ENCODE data around the gene FAM161B. TPM values are rescaled to one million over a fixed set of nuclear protein-coding genes. Genes with fewer than 3 reads are reported as not detected.

The FAM161B gene
- total and polyA plus RNA-seq, 2 of the 4 experiments (the other 2 are of a cell fraction) = 1.9 to 2.5 TPM

- Histone ChIP-seq H3K4me2 (ENCODE audit: low read depth, low read length) (peak overlapping the region; percentile 91), H3K23ac (ENCODE audit: low read depth, low read length) (0 out of 2 replicates have a peak overlapping the region, but pooled peaks have one; percentile 60), H2BK120ac (ENCODE audit: low read depth, low read length) (no peak overlapping the region), H3K18ac (ENCODE audit: low read depth, low read length) (no peak overlapping the region), H3K4me3 (ENCODE audit: insufficient read depth, low read depth, low read length) (peak overlapping the region; percentile 56; the same call in 1 of the 2 replicates), H2AK9ac (replicated peaks; ENCODE audit: low read depth, low read length, poor library complexity) (no peak overlapping the region), H2BK15ac (ENCODE audit: low read depth, low read length) (no peak overlapping the region), H4K8ac (ENCODE audit: low read depth in 2 of 2, low read length in 2 of 2) (no peak overlapping the region), H3K79me1 (ENCODE audit: low read depth in 1 of 2, low read length in 2 of 2) (peaks cover 0 to 29% of the 10 kb centered on the region in 2 experiments; a peak in 2 of 4 replicates), H3K9ac (ENCODE audit: low read depth, low read length) (peak overlapping the region; percentile 90; the same call in 1 of the 2 replicates), H2BK5ac (ENCODE audit: low read depth, low read length, poor library complexity, severe bottlenecking) (peak overlapping the region; percentile 19), H2BK20ac (ENCODE audit: low read depth, low read length) (no peak overlapping the region), H2AK5ac (ENCODE audit: low read depth, low read length) (no peak overlapping the region), H3K36me3 (ENCODE audit: control insufficient read depth, insufficient read depth, low read length) (no peaks in the 10 kb centered on the region; the same call in 1 of the 2 replicates), H3K14ac (replicated peaks; ENCODE audit: low read depth, low read length) (no peak overlapping the region), H2AFZ (replicated peaks; ENCODE audit: low read length, poor library complexity) (no peak overlapping the region), H3K56ac (ENCODE audit: extremely low read depth, insufficient read depth, low read length) (no peak overlapping the region), H3K9me3 (ENCODE audit: control insufficient read depth, insufficient read depth, low read length) (no peaks in the 10 kb centered on the region), H4K20me1 (ENCODE audit: insufficient read depth, low read length) (peaks cover 35% of the 10 kb centered on the region), H3K4me1 (ENCODE audit: control insufficient read depth, insufficient read depth, low read length) (peaks cover 2% of the 10 kb centered on the region; the same call in 1 of the 2 replicates), H3K9me1 (ENCODE audit: insufficient read depth, low read length) (no peaks in the 10 kb centered on the region; the same call in none of the 2 replicates), H4K91ac (ENCODE audit: insufficient read depth, low read depth, low read length) (no peak overlapping the region), H3K27me3 (ENCODE audit: control insufficient read depth, insufficient read depth, low read length) (no peaks in the 10 kb centered on the region), H3K4ac (ENCODE audit: low read depth, low read length) (no peak overlapping the region), H3K27ac (ENCODE audit: insufficient read depth, low read length) (no peak overlapping the region), H4K5ac (ENCODE audit: low read depth, low read length) (no peak overlapping the region)
- WGBS, 2 experiments (ENCODE audit: extremely low coverage in 2 of 2, insufficient read length in 1 of 2) = 47% methylated on average over 5 of the region's 7 CpGs; no CpG with 5 or more reads in 1 of the 2 experiments
- dilution Hi-C loops (cut with HindIII; ENCODE audit: low sequenced_read_pairs, unreplicated experiment) = no loop called here
- TF ChIP-seq ELK1 (IDR thresholded peaks at IDR 0.05; ENCODE audit: borderline replicate concordance, low read depth, low read length) (no peak), MAZ (IDR thresholded peaks at IDR 0.05; ENCODE audit: borderline replicate concordance, low read depth, low read length) (no peak), RFX5 (IDR thresholded peaks at IDR 0.05; ENCODE audit: low read depth, low read length) (no peak), MXI1 (IDR thresholded peaks at IDR 0.05; ENCODE audit: borderline replicate concordance, low read depth, low read length) (no peak), USF2 (IDR thresholded peaks at IDR 0.05; ENCODE audit: low read depth, low read length) (no peak), SMC3 (IDR thresholded peaks at IDR 0.05; ENCODE audit: low read depth, low read length) (no peak), CEBPB (IDR thresholded peaks at IDR 0.05; ENCODE audit: low read depth, low read length) (no peak), RAD21 (IDR thresholded peaks at IDR 0.05; ENCODE audit: low read length) (no peak), RCOR1 (IDR thresholded peaks at IDR 0.05; ENCODE audit: insufficient replicate concordance, low read length) (no peak), MAFK (IDR thresholded peaks at IDR 0.05; ENCODE audit: low read depth, low read length) (no peak), CTCF (conservative IDR thresholded peaks at IDR 0.05; ENCODE audit: low read depth, low read length) (no peak), CHD1 (IDR thresholded peaks at IDR 0.05; ENCODE audit: low read depth, low read length) (no peak), BHLHE40 (IDR thresholded peaks at IDR 0.05; ENCODE audit: low read depth, low read length) (no peak)
- ChIA-PET CTCF (interaction anchor here (0.6 kb wide), 1 partner anchor 410 kb away, joined by 3 read pairs; no protein-coding TSS in a partner anchor), POLR2A (ENCODE audit: unreplicated experiment) (interaction anchor here (1.0 kb wide), 1 partner anchor 15 kb away, joined by 5 read pairs; no protein-coding TSS in a partner anchor)
- TSS peak; percentile 37 for BruUV-seq (replicated peaks)
- intact Hi-C loops (cut with micrococcal nuclease) = loop anchor here (2.0 kb wide), 1 partner anchor 101 kb away; no protein-coding TSS in a partner anchor
- in situ Hi-C loops (cut with MboI; ENCODE audit: low sequenced_read_pairs) = no loop called here
- no peak for ATAC-seq (ENCODE audit: low read depth)
- DNase-seq = no peak
These were observed 62.0 kb downstream of the FAM161B start for GRCh38 chr14:73887694-73888459.

Data from IMR-90 (cell line).